ENCODE data around the gene PCED1B.

PCED1B gene

DNA sequence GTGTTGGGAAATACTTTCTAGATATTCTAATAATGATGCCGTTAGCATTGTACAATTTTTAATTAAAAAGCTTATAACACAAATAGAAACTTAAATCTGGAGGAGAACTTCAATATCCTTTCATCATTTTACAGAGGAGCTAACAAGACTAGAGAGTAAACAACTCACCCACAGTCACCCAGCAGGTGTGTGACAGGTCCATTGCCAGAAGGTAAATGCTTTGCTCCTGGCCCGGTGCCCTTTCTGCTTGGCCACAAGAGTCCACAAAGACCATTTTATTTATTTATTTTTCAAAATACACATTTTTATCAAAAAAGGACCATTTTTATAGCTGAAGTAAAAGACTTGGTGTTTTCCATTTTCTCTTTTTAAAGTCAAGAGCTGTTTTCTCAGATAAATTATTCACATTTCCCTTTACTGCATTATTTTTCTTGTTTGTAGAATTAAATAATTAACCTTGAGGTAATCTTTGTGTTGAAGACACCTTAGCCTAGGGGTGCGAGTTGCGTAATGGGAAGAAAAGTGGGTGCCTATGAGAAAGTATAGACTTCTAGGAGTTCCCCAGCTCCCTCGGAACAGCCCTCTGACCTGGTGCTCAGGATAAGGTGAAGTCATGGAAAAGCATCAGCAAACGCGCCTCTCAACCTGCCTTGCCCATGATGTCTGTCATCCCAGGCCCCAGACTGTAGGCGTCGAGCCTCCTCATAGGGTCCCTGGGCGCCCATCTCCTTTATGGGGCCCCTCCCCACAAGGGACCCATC lies 26.7 kb downstream of the PCED1B start:
- Histone ChIP-seq H3K27me3 (replicated peaks; ENCODE audit: control insufficient read depth, insufficient read depth, low read length) (peaks cover 2% of the 10 kb centered on the region; the same call in 1 of the 2 replicates), H3K4me3 (replicated peaks; ENCODE audit: low read depth, low read length) (no peak overlapping the region), H3K36me3 (ENCODE audit: control insufficient read depth, insufficient read depth, low read length) (no peaks in the 10 kb centered on the region)
- TF ChIP-seq, protein P1, sequence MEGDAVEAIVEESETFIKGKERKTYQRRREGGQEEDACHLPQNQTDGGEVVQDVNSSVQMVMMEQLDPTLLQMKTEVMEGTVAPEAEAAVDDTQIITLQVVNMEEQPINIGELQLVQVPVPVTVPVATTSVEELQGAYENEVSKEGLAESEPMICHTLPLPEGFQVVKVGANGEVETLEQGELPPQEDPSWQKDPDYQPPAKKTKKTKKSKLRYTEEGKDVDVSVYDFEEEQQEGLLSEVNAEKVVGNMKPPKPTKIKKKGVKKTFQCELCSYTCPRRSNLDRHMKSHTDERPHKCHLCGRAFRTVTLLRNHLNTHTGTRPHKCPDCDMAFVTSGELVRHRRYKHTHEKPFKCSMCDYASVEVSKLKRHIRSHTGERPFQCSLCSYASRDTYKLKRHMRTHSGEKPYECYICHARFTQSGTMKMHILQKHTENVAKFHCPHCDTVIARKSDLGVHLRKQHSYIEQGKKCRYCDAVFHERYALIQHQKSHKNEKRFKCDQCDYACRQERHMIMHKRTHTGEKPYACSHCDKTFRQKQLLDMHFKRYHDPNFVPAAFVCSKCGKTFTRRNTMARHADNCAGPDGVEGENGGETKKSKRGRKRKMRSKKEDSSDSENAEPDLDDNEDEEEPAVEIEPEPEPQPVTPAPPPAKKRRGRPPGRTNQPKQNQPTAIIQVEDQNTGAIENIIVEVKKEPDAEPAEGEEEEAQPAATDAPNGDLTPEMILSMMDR (IDR thresholded peaks at IDR 0.05; ENCODE audit: insufficient read depth, low read length, poor library complexity, severe bottlenecking): no peak
- no peak for DNase-seq (ENCODE audit: extremely low read depth, insufficient read length)

DNA sequence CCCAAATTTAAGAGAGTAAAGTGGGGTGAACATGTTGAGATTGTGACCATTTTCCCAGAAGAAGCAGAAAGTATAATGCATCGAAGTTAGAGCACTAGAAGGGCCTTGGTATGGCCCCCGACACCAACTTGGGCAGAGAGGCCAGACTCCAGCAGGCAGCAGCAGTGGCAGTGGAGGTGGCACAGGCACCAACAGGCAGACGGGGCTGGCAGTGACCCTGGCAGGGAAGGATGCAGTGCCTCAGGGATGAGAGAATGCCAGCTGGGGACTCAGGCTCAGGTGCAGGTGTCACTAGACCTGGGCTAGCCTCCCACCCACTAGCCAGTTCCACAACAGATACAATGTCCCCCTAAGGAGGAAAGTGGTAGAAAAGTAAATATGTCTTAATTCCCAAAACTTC lies 28.0 kb downstream of the PCED1B start:
- TF ChIP-seq, protein P1 (IDR thresholded peaks at IDR 0.05; ENCODE audit: insufficient read depth, low read length, poor library complexity, severe bottlenecking): no peak
- peaks cover 2% of the 10 kb centered on the region; the same call in 1 of the 2 replicates for H3K27me3 ChIP-seq (replicated peaks; ENCODE audit: control insufficient read depth, insufficient read depth, low read length)
- no peak overlapping the region for H3K4me3 ChIP-seq (replicated peaks; ENCODE audit: low read depth, low read length)
- DNase-seq (ENCODE audit: extremely low read depth, insufficient read length): no peak
- no peaks in the 10 kb centered on the region for H3K36me3 ChIP-seq (ENCODE audit: control insufficient read depth, insufficient read depth, low read length)

DNA sequence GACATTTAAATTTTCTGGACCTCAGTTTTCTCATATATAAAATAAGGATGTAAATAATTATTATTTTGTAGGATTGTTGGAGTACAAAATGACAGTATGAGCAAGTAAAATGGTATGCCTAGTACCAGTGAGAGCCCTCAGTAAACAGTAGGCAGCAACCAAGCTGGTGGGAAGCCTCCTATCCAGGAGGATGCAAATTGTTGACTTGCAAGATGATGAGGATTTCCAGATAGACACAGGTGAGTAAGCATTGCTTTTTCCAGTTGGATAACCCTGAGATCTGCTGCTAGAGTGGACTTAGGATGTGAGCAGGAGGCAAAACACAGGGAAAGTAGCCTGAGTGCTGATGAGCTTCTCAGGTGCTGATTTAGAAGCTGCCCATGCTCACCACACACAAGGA lies 28.5 kb downstream of the PCED1B start:
- H3K27me3 ChIP-seq (replicated peaks; ENCODE audit: control insufficient read depth, insufficient read depth, low read length): peaks cover 2% of the 10 kb centered on the region; the same call in 1 of the 2 replicates
- no peaks in the 10 kb centered on the region for H3K36me3 ChIP-seq (ENCODE audit: control insufficient read depth, insufficient read depth, low read length)
- TF ChIP-seq, protein P1 (IDR thresholded peaks at IDR 0.05; ENCODE audit: insufficient read depth, low read length, poor library complexity, severe bottlenecking): no peak
- no peak overlapping the region for H3K4me3 ChIP-seq (replicated peaks; ENCODE audit: low read depth, low read length)
- no peak for DNase-seq (ENCODE audit: extremely low read depth, insufficient read length)

DNA sequence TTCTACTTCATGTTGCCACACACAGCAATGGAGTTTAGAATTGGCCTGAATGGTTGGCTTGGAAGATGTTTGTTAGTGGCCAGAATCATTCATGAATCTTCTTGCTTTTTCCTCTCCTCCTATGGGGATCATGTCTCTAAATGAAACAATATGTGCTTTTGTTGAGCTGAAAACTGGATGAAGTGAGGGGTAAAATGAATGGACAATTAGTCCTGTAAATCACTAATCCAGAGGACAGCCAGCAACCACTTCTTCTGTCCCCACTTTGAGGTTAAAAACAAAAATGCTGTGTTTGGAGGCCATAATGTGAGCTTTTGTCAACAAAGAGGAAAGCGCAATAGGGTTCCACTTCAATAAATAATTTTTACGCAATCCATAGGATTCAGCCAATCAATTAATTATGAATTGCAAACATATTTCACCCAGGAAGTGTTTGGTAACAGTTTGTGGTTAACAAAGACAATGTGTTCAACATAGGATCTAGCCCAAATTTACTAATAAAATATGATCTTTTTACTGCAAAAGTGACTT lies 30.7 kb downstream of the PCED1B start:
- H3K4me3 ChIP-seq (replicated peaks; ENCODE audit: low read depth, low read length): no peak overlapping the region
- TF ChIP-seq, protein P1 (IDR thresholded peaks at IDR 0.05; ENCODE audit: insufficient read depth, low read length, poor library complexity, severe bottlenecking): no peak

DNA sequence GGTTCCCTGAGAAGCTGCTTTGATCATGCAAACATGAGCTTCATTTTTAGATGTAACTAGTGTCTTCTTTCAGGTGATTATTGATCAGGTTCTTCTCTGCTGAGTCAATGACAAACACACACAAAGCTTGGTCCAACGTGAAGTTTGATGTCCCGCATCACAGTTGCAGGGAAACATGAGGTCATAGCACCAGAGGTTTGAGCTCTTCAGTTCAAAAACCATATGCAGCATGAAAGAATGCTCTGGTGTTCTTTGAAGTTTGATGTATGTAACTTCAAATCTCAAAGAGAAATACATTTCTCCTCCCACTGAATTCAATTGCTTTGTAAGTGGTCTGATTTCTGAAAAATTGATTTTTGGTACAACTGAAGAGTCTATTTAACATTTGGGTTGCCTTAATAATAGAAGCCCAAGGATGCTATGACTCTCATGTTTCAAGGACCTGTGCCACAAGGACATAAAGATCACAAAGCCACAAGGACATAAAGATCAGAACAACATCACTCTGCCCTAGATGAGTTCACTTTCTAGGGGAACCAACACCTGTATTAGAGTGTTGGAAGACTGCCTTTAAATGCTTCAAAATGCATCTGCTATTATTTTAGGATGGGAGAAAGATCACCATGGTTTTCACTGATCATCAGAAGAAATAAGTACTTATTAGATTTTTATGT lies 31.4 kb downstream of the PCED1B start:
- H3K4me3 ChIP-seq (replicated peaks; ENCODE audit: low read depth, low read length): no peak overlapping the region
- no peak for DNase-seq (ENCODE audit: extremely low read depth, insufficient read length)
- peaks cover 2% of the 10 kb centered on the region; the same call in 1 of the 2 replicates for H3K27me3 ChIP-seq (replicated peaks; ENCODE audit: control insufficient read depth, insufficient read depth, low read length)
- H3K36me3 ChIP-seq (ENCODE audit: control insufficient read depth, insufficient read depth, low read length): no peaks in the 10 kb centered on the region
- TF ChIP-seq, protein P1 (IDR thresholded peaks at IDR 0.05; ENCODE audit: insufficient read depth, low read length, poor library complexity, severe bottlenecking): no peak

More for the DNA sequence above, 30.7 kb downstream of the PCED1B start:
- Histone ChIP-seq H3K36me3 (ENCODE audit: control insufficient read depth, insufficient read depth, low read length) (no peaks in the 10 kb centered on the region), H3K27me3 (replicated peaks; ENCODE audit: control insufficient read depth, insufficient read depth, low read length) (peaks cover 2% of the 10 kb centered on the region; the same call in 1 of the 2 replicates)
- DNase-seq (ENCODE audit: extremely low read depth, insufficient read length): no peak

Measured in GM06990 (cell line).